GM23338 (cell line): ENCODE data around the gene PAX3. TPM values are rescaled to one million over a fixed set of nuclear protein-coding genes. Genes with fewer than 3 reads are reported as not detected.
A peak's percentile ranks its signal among the peaks of the same experiment; 100 is the strongest.

Experiments
- ATAC-seq: fragments of 200-7000 bp; cut with Tn5 transposase; 3 replicates; pipeline ENCODE4 v1.9.1; 2020
- DNase-seq: peaks from one replicate; pipeline ENCODE4 v3.0.0-alpha.2; 2015; ENCODE audit warnings: low spot score
- H2AFZ ChIP-seq: fragments of 200-600 bp; sonication (generic); 2 replicates; pipeline ENCODE4 v1.8.0; 2016; ENCODE audit warnings: antibody characterized with exemption, mild to moderate bottlenecking, moderate library complexity
- H3F3A ChIP-seq: fragments of 200-600 bp; sonication (generic); replicated peaks from 2 replicates; pipeline ENCODE4 v1.8.0; 2017; ENCODE audit warnings: antibody characterized with exemption, mixed run types, low read depth
- H3K27ac ChIP-seq: fragments of 200-600 bp; sonication (generic); 2 replicates; pipeline ENCODE4 v1.6.1; 2016; ENCODE audit warnings: low read depth
- H3K27me3 ChIP-seq: fragments of 200-600 bp; sonication (generic); 2 replicates; pipeline ENCODE4 v1.8.0; 2016; ENCODE audit warnings: mild to moderate bottlenecking, mixed run types, moderate library complexity; ENCODE audit not compliant: insufficient read depth
- H3K36me3 ChIP-seq: fragments of 200-600 bp; sonication (generic); 2 replicates; pipeline ENCODE4 v1.8.0; 2016; ENCODE audit warnings: mild to moderate bottlenecking; ENCODE audit not compliant: insufficient read depth
- H3K4me1 ChIP-seq: fragments of 200-600 bp; sonication (generic); 2 replicates; pipeline ENCODE4 v1.8.0; 2016; ENCODE audit warnings: mild to moderate bottlenecking, moderate library complexity; ENCODE audit not compliant: insufficient read depth
- H3K4me2 ChIP-seq: fragments of 200-600 bp; sonication (generic); 2 replicates; pipeline ENCODE4 v1.7.1; 2017; ENCODE audit warnings: mixed run types
- H3K4me3 ChIP-seq: fragments of 200-600 bp; sonication (generic); 2 replicates; pipeline ENCODE4 v1.6.1; 2016; ENCODE audit warnings: mixed run types
- H3K79me2 ChIP-seq: fragments of 200-600 bp; sonication (generic); replicated peaks from 2 replicates; pipeline ENCODE4 v1.8.0; 2017; ENCODE audit warnings: mild to moderate bottlenecking; ENCODE audit not compliant: insufficient read depth
- H3K9me2 ChIP-seq: fragments of 200-600 bp; sonication (generic); 2 replicates; pipeline ENCODE4 v1.8.0; 2017; ENCODE audit not compliant: insufficient read depth
- H4K20me1 ChIP-seq: fragments of 200-600 bp; sonication (generic); replicated peaks from 2 replicates; pipeline ENCODE4 v1.8.0; 2017; ENCODE audit warnings: mild to moderate bottlenecking; ENCODE audit not compliant: insufficient read depth
- H3K27ac Mint-ChIP-seq: 2 replicates; pipeline ENCODE4 v1.8.0; 2020; ENCODE audit warnings: inconsistent platforms, mild to moderate bottlenecking, moderate library complexity, mixed read lengths
- H3K27me3 Mint-ChIP-seq: 3 replicates; pipeline ENCODE4 v1.8.0; 2022; ENCODE audit warnings: low read depth, mild to moderate bottlenecking, moderate library complexity, mixed read lengths, inconsistent platforms; ENCODE audit not compliant: insufficient read depth, poor library complexity
- H3K36me3 Mint-ChIP-seq: 3 replicates; pipeline ENCODE4 v1.8.0; 2021; ENCODE audit warnings: low read depth, mild to moderate bottlenecking, inconsistent platforms, moderate library complexity, mixed read lengths
- H3K4me1 Mint-ChIP-seq: 3 replicates; pipeline ENCODE4 v1.8.0; 2020; ENCODE audit warnings: mild to moderate bottlenecking, inconsistent platforms, mixed read lengths
- H3K4me3 Mint-ChIP-seq: 3 replicates; pipeline ENCODE4 v1.8.0; 2021; ENCODE audit warnings: moderate library complexity, mild to moderate bottlenecking, inconsistent platforms, mixed read lengths
- H3K9me3 Mint-ChIP-seq: 3 replicates; pipeline ENCODE4 v1.8.0; 2020; ENCODE audit warnings: moderate library complexity, mild to moderate bottlenecking, inconsistent platforms, mixed read lengths
- CREB1 ChIP-seq: fragments of 250-450 bp; sonication (Bioruptor Pico); IDR thresholded peaks from 2 replicates; pipeline ENCODE4 v1.5.0; 2020; ENCODE audit warnings: low read depth, mild to moderate bottlenecking, moderate library complexity
- CTCF ChIP-seq, 2 experiments: fragments of 200-600 bp in 1 of 2; sonication (generic) in 1 of 2; conservative IDR thresholded peaks; 2 replicates each; pipeline versions ENCODE4 v1.5.1 to v1.6.1; 2016 to 2017; ENCODE audit warnings: antibody characterized with exemption in 2 of 2, low read depth in 2 of 2, mild to moderate bottlenecking in 2 of 2, moderate library complexity in 1 of 2
- ETS1 ChIP-seq: IDR thresholded peaks from 2 replicates; pipeline ENCODE4 v1.6.1; 2016; ENCODE audit warnings: antibody characterized with exemption
- EZH2 ChIP-seq: fragments of 200-600 bp; sonication (generic); IDR thresholded peaks from one replicate; pipeline ENCODE4 v1.8.0; 2017; ENCODE audit warnings: antibody characterized with exemption, mild to moderate bottlenecking, low read depth; ENCODE audit not compliant: unreplicated experiment
- EZH2phosphoT487 ChIP-seq: fragments of 200-600 bp; sonication (generic); IDR thresholded peaks from one replicate; pipeline ENCODE4 v1.8.1; 2018; ENCODE audit warnings: antibody characterized with exemption; ENCODE audit not compliant: unreplicated experiment
- JUNB ChIP-seq: IDR thresholded peaks from one replicate; pipeline ENCODE4 v1.6.1; 2016; ENCODE audit warnings: antibody characterized with exemption; ENCODE audit not compliant: unreplicated experiment
- NANOG ChIP-seq: IDR thresholded peaks from 2 replicates; pipeline ENCODE4 v1.6.1; 2016; ENCODE audit warnings: antibody characterized with exemption, borderline replicate concordance
- POLR2AphosphoS5 ChIP-seq: IDR thresholded peaks from 2 replicates; pipeline ENCODE4 v1.6.1; 2016; ENCODE audit warnings: antibody characterized with exemption, low read depth
- REST ChIP-seq: IDR thresholded peaks from one replicate; pipeline ENCODE4 v1.6.1; 2018; ENCODE audit warnings: antibody characterized with exemption; ENCODE audit not compliant: unreplicated experiment
- STAT1 ChIP-seq: IDR thresholded peaks from one replicate; pipeline ENCODE4 v1.6.1; 2016; ENCODE audit warnings: antibody characterized with exemption; ENCODE audit not compliant: unreplicated experiment
- ZNF114 ChIP-seq: fragments of 250-450 bp; sonication (Bioruptor Pico); IDR thresholded peaks from 2 replicates; pipeline ENCODE4 v1.5.0; 2020; ENCODE audit warnings: mild to moderate bottlenecking, moderate library complexity
- ZNF331 ChIP-seq: fragments of 250-450 bp; sonication (Bioruptor Pico); IDR thresholded peaks from 2 replicates; pipeline ENCODE4 v1.5.0; 2020; ENCODE audit warnings: low read depth, mild to moderate bottlenecking, moderate library complexity
- polyA plus RNA-seq: library from polyadenylated mRNA; unstranded; fragments of >200 nt; fragmentation: Nextera tagmentation; extraction: Ambion mirVana; gene quantifications from 2 replicates; pipeline ENCODE4 v1.2.1, GENCODE V29; 2016
- total RNA-seq: library from RNA; depleted of rRNA; stranded (reverse); fragments of >200 nt; shearing (Covaris generic); gene quantifications from 2 replicates; pipeline ENCODE4 v1.2.3, GENCODE V29; 2014
- TF ChIP-seq, protein P1 (sequence below): fragments of 250-450 bp; sonication (Bioruptor Pico); IDR thresholded peaks from 2 replicates; pipeline ENCODE4 v1.5.0; 2020; ENCODE audit warnings: mild to moderate bottlenecking, moderate library complexity

Gene PAX3
- total and polyA plus RNA-seq, 2 experiments from 2014 or later = not detected

DNA sequence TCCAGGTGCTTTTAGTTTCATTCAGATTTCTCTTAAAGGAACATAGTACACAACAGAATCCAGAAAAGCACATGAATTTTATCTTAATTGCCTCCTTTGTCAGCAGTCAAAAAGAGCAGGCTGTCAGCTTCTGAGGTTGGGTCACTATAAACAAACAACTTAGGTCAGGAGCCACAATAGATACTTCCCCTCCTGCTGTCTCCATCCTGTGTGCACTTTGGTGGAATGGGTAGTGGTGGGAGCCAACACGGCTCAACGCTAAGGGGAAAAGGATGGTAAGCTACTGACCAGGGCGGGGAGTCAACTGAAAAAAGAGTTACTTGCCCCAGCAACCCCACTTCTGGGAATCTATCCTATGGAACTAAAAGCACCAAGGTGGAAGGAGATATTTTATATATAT lies 121.9 kb downstream of the PAX3 start:
- TF ChIP-seq, protein P1, sequence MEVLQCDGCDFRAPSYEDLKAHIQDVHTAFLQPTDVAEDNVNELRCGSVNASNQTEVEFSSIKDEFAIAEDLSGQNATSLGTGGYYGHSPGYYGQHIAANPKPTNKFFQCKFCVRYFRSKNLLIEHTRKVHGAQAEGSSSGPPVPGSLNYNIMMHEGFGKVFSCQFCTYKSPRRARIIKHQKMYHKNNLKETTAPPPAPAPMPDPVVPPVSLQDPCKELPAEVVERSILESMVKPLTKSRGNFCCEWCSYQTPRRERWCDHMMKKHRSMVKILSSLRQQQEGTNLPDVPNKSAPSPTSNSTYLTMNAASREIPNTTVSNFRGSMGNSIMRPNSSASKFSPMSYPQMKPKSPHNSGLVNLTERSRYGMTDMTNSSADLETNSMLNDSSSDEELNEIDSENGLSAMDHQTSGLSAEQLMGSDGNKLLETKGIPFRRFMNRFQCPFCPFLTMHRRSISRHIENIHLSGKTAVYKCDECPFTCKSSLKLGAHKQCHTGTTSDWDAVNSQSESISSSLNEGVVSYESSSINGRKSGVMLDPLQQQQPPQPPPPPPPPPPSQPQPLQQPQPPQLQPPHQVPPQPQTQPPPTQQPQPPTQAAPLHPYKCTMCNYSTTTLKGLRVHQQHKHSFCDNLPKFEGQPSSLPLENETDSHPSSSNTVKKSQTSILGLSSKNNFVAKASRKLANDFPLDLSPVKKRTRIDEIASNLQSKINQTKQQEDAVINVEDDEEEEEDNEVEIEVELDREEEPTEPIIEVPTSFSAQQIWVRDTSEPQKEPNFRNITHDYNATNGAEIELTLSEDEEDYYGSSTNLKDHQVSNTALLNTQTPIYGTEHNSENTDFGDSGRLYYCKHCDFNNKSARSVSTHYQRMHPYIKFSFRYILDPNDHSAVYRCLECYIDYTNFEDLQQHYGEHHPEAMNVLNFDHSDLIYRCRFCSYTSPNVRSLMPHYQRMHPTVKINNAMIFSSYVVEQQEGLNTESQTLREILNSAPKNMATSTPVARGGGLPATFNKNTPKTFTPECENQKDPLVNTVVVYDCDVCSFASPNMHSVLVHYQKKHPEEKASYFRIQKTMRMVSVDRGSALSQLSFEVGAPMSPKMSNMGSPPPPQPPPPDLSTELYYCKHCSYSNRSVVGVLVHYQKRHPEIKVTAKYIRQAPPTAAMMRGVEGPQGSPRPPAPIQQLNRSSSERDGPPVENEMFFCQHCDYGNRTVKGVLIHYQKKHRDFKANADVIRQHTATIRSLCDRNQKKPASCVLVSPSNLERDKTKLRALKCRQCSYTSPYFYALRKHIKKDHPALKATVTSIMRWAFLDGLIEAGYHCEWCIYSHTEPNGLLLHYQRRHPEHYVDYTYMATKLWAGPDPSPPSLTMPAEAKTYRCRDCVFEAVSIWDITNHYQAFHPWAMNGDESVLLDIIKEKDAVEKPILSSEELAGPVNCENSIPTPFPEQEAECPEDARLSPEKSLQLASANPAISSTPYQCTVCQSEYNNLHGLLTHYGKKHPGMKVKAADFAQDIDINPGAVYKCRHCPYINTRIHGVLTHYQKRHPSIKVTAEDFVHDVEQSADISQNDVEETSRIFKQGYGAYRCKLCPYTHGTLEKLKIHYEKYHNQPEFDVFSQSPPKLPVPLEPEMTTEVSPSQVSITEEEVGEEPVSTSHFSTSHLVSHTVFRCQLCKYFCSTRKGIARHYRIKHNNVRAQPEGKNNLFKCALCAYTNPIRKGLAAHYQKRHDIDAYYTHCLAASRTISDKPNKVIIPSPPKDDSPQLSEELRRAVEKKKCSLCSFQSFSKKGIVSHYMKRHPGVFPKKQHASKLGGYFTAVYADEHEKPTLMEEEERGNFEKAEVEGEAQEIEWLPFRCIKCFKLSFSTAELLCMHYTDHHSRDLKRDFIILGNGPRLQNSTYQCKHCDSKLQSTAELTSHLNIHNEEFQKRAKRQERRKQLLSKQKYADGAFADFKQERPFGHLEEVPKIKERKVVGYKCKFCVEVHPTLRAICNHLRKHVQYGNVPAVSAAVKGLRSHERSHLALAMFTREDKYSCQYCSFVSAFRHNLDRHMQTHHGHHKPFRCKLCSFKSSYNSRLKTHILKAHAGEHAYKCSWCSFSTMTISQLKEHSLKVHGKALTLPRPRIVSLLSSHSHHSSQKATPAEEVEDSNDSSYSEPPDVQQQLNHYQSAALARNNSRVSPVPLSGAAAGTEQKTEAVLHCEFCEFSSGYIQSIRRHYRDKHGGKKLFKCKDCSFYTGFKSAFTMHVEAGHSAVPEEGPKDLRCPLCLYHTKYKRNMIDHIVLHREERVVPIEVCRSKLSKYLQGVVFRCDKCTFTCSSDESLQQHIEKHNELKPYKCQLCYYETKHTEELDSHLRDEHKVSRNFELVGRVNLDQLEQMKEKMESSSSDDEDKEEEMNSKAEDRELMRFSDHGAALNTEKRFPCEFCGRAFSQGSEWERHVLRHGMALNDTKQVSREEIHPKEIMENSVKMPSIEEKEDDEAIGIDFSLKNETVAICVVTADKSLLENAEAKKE (CRISPR knock-in tag) = no peak
- TF ChIP-seq REST (no peak), EZH2phosphoT487 (no peak), EZH2 (no peak), STAT1 (no peak), CREB1 (no peak), CTCF (conservative IDR thresholded peaks at IDR 0.05; ENCODE audit: low read depth in 2 of 2) (no peak), JUNB (no peak), NANOG (no peak), ZNF331 (CRISPR knock-in tag) (no peak), POLR2AphosphoS5 (no peak), ZNF114 (CRISPR knock-in tag) (no peak), ETS1 (no peak)
- peak; percentile 18 for DNase-seq
- no peak overlapping the region for H2AFZ ChIP-seq
- Mint-ChIP-seq H3K4me1 (peaks cover 12% of the 10 kb centered on the region), H3K27ac (no peak overlapping the region), H3K9me3 (no peaks in the 10 kb centered on the region), H3K4me3 (no peak overlapping the region), H3K27me3 (peaks cover 3% of the 10 kb centered on the region), H3K36me3 (no peaks in the 10 kb centered on the region)
- H3K4me1 ChIP-seq = peaks cover 8% of the 10 kb centered on the region; the same call in 1 of the 2 replicates
- H3K27ac ChIP-seq = no peak overlapping the region
- peak; percentile 75 for ATAC-seq
- H3K4me3 ChIP-seq = no peak overlapping the region
- H3K79me2 ChIP-seq = no peaks in the 10 kb centered on the region
- no peaks in the 10 kb centered on the region for H3F3A ChIP-seq
- no peaks in the 10 kb centered on the region for H4K20me1 ChIP-seq
- no peaks in the 10 kb centered on the region for H3K9me2 ChIP-seq
- H3K27me3 ChIP-seq = peaks cover 10% of the 10 kb centered on the region
- no peaks in the 10 kb centered on the region for H3K36me3 ChIP-seq
- H3K4me2 ChIP-seq = no peak overlapping the region
